Measurements from ENCODE around the gene SH3RF3. TPM values are rescaled to one million over a fixed set of nuclear protein-coding genes. Genes with fewer than 3 reads are reported as not detected.

SH3RF3 gene
- total RNA-seq, 1 experiment from 2014 or later: not detected

GRCh38 chr2:109545828-109546713 lies 417.1 kb downstream of the SH3RF3 start:
- no peak for TF ChIP-seq EGR1 (IDR thresholded peaks at IDR 0.05; ENCODE audit: low read depth)
- no peak for TF ChIP-seq EZH2 (IDR thresholded peaks at IDR 0.05)
- no peak for TF ChIP-seq SP1 (IDR thresholded peaks at IDR 0.05; ENCODE audit: low read depth)
- no peak for TF ChIP-seq ATF3 (IDR thresholded peaks at IDR 0.05)
- TF ChIP-seq SRF (IDR thresholded peaks at IDR 0.05; ENCODE audit: low read depth): no peak
- TF ChIP-seq TCF7L2 (IDR thresholded peaks at IDR 0.05; ENCODE audit: borderline replicate concordance, extremely low read depth, insufficient read depth, insufficient read length): no peak
- TF ChIP-seq FOSL1 (IDR thresholded peaks at IDR 0.05; ENCODE audit: low read depth): no peak
- peak; percentile 76 to 82 (median 77) for TF ChIP-seq CTCF (IDR thresholded peaks at IDR 0.05 in 2 of 3, conservative IDR thresholded peaks at IDR 0.05 in 1 of 3; ENCODE audit: borderline replicate concordance in 1 of 3, insufficient read depth in 1 of 3, low read depth in 2 of 3, low read length in 2 of 3)
- TF ChIP-seq ZNF274 (IDR thresholded peaks at IDR 0.05; ENCODE audit: low read depth, low read length): no peak
- no peak for TF ChIP-seq JUND (IDR thresholded peaks at IDR 0.05)
- TF ChIP-seq EZH2phosphoT487 (IDR thresholded peaks at IDR 0.05; ENCODE audit: borderline replicate concordance): no peak
- peak; percentile 87 for TF ChIP-seq RAD21 (IDR thresholded peaks at IDR 0.05; ENCODE audit: low read depth)
- no peak for TF ChIP-seq SIN3A (IDR thresholded peaks at IDR 0.05; ENCODE audit: low read depth)
- no peak for TF ChIP-seq CBX3 (IDR thresholded peaks at IDR 0.05; ENCODE audit: low read depth)
- peak; percentile 28 for DNase-seq (ENCODE audit: low read depth, low spot score)
- no peak overlapping the region for H2AFZ ChIP-seq (ENCODE audit: low read depth, low read length, poor library complexity, severe bottlenecking)
- no peaks in the 10 kb centered on the region for H3K9me3 ChIP-seq (ENCODE audit: control insufficient read depth in 1 of 2, insufficient read depth in 1 of 2, low read depth in 1 of 2, low read length in 2 of 2)
- H3K27me3 ChIP-seq (ENCODE audit: insufficient read depth, low read length): no peaks in the 10 kb centered on the region
- intact Hi-C loops (cut with micrococcal nuclease): loop anchor here (1.0 to 5.0 kb wide), 2 partner anchors 66 to 190 kb away; partner anchors contain the start of genes SEPTIN10 and SOWAHC
- ATAC-seq: peak; percentile 95
- H3K9me2 ChIP-seq (ENCODE audit: insufficient read depth): no peaks in the 10 kb centered on the region
- no peaks in the 10 kb centered on the region for H3K79me2 ChIP-seq (ENCODE audit: insufficient read depth, low read length)
- ChIA-PET POLR2A (interaction anchor here (1.3 kb wide), 1 partner anchor 17 kb away, joined by 3 read pairs; no protein-coding TSS in a partner anchor), CTCF (interaction anchor here (0.7 to 1.8 kb wide), 16 partner anchors 10 to 189 kb away, joined by 3 to 23 read pairs (median 4); partner anchors contain the start of genes SEPTIN10 and SOWAHC), RAD21 (ENCODE audit: low non-redundant PET in 1 of 2, low total read pairs in 2 of 2, uncharacterized antibody in 2 of 2, unreplicated experiment in 2 of 2) (interaction anchor here (1.0 to 1.8 kb wide), 5 partner anchors 62 to 190 kb away, joined by 3 to 11 read pairs (median 3); no protein-coding TSS in a partner anchor)
- no peak overlapping the region for H3K4me2 ChIP-seq (ENCODE audit: low read length)
- BruUV-seq (replicated peaks): no TSS peak
- H3K4me3 ChIP-seq (replicated peaks in 1 of 2; ENCODE audit: low read depth in 1 of 2, low read length in 2 of 2): no peak overlapping the region
- peaks cover 0 to 3% of the 10 kb centered on the region in 2 experiments; a peak in 1 of 4 replicates for H3K4me1 ChIP-seq (ENCODE audit: control insufficient read depth in 1 of 2, insufficient read depth in 2 of 2, low read length in 2 of 2)
- no peak overlapping the region for H3K9ac ChIP-seq (ENCODE audit: low read length)
- H4K20me1 ChIP-seq (ENCODE audit: insufficient read depth): no peaks in the 10 kb centered on the region; the same call in 1 of the 2 replicates
- H3K27ac ChIP-seq (ENCODE audit: low read depth, low read length): no peak overlapping the region
- peaks cover 0 to 4% of the 10 kb centered on the region in 2 experiments; a peak in 2 of 4 replicates for H3K36me3 ChIP-seq (ENCODE audit: control insufficient read depth in 1 of 2, insufficient read depth in 2 of 2, low read length in 2 of 2)

Data from HCT116 (cell line).